Gastroesophageal sphincter (tissue), 4 donors: ENCODE measurements around the gene RANBP17. TPM values are rescaled to one million over a fixed set of nuclear protein-coding genes. Genes with fewer than 3 reads are reported as not detected.

Experiments used
- ATAC-seq: fragments of 150-250 bp; one replicate; pipeline ENCODE4 v1.9.1; 2016; ENCODE audit warnings: mild to moderate bottlenecking, moderate library complexity
- H3K27ac ChIP-seq, 4 donors: fragments of 200-600 bp; sonication (generic) in 3 of 4; 1 replicate in 3 of 4; 2 replicates in 1 of 4; pipeline ENCODE4 v1.5.1; 2016 to 2019
- H3K27me3 ChIP-seq: fragments of 200-600 bp; sonication (generic); one replicate; pipeline ENCODE4 v1.5.1; 2019
- H3K36me3 ChIP-seq, 2 donors: fragments of 200-600 bp; sonication (generic); one replicate each; pipeline ENCODE4 v1.5.1; 2019; ENCODE audit warnings: control low read depth in 1 of 2
- H3K4me1 ChIP-seq, 3 donors: fragments of 200-600 bp; sonication (generic); 1 replicate in 2 of 3; 2 replicates in 1 of 3; pipeline ENCODE4 v1.5.1; 2016 to 2019; ENCODE audit warnings: control low read depth in 2 of 3
- H3K4me3 ChIP-seq, 2 donors: fragments of 200-600 bp; sonication (generic); one replicate each; pipeline ENCODE4 v1.5.1; 2019; ENCODE audit warnings: mild to moderate bottlenecking in 1 of 2, moderate library complexity in 1 of 2
- H3K9me3 ChIP-seq, 3 donors: fragments of 200-600 bp; sonication (generic); one replicate each; pipeline ENCODE4 v1.5.1; 2017 to 2019; ENCODE audit warnings: control low read depth in 2 of 3
- CTCF ChIP-seq, 4 experiments: fragments of 200-600 bp in 2 of 4; fragments of 450-650 bp in 2 of 4; sonication (generic) in 1 of 4; IDR thresholded peaks; one replicate each; pipeline ENCODE4 v1.5.1; 2017 to 2019; ENCODE audit warnings: antibody characterized with exemption in 4 of 4, mild to moderate bottlenecking in 2 of 4, moderate library complexity in 2 of 4
- EP300 ChIP-seq: sonication (generic); formaldehyde crosslinking; IDR thresholded peaks from one replicate; pipeline ENCODE4 v1.6.1; 2017; ENCODE audit warnings: antibody characterized with exemption, mild to moderate bottlenecking
- POLR2A ChIP-seq, 2 donors: fragments of 450-650 bp; IDR thresholded peaks; one replicate each; pipeline ENCODE4 v1.6.1; 2017; ENCODE audit warnings: antibody characterized with exemption in 2 of 2, mild to moderate bottlenecking in 2 of 2, moderate library complexity in 1 of 2
- POLR2AphosphoS5 ChIP-seq: sonication (generic); formaldehyde crosslinking; IDR thresholded peaks from one replicate; pipeline ENCODE4 v1.6.1; 2017; ENCODE audit warnings: antibody characterized with exemption
- WGBS, 2 donors: methylation state at CpG; one replicate each; pipeline ENCODE4 v1.1.5; 2018; ENCODE audit warnings: low coverage in 1 of 2; 5-methylcytosine and 5-hydroxymethylcytosine counted together
- total RNA-seq, 4 donors: library from RNA; depleted of rRNA; stranded (reverse); fragments of >200 nt; gene quantifications; one replicate each; pipeline ENCODE4 v1.1.0, GENCODE V29; 2016

RANBP17 gene
- total RNA-seq, 4 donors from 2014 or later = 7.7 to 21.7 (median 13.8) TPM

DNA sequence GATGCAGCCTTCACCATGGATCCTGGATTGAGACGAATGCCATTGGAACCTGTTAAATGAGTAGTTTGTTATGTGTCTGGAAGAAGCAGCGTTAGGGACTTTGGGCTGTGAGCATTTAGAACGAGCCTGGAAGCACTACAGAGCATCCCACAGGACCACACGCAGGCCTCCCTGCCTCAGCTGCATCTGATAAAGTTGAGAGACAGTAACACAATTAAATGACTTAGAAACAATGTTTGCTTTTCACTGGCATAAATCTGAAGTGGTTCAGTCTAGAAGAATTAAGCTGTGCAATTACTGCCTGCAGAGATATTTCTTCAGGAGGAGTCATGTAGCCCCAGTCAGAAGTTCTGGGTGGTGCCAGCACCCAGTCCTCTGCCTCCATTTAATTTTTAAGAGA, 437.4 kb downstream of the RANBP17 start:
- WGBS, 2 donors = 88 to 89% methylated on average over 4 of the region's 4 CpGs
- Histone ChIP-seq H3K27me3 (peaks cover 5% of the 10 kb centered on the region), H3K9me3 (no peaks in the 10 kb centered on the region), H3K27ac (no peak overlapping the region), H3K36me3 (peaks cover 0 to 4% of the 10 kb centered on the region in 2 donors), H3K4me1 (no peaks in the 10 kb centered on the region), H3K4me3 (no peak overlapping the region)
- no peak for TF ChIP-seq CTCF (IDR thresholded peaks at IDR 0.05)
- no peak for TF ChIP-seq EP300
- TF ChIP-seq POLR2AphosphoS5 = no peak
- no peak for TF ChIP-seq POLR2A (IDR thresholded peaks at IDR 0.05)
- ATAC-seq = no peak

GRCh38 chr5:171299851-171300250, 438.0 kb downstream of the RANBP17 start:
- Histone ChIP-seq H3K9me3 (no peaks in the 10 kb centered on the region), H3K36me3 (peaks cover 0 to 4% of the 10 kb centered on the region in 2 donors), H3K4me1 (no peaks in the 10 kb centered on the region), H3K4me3 (no peak overlapping the region), H3K27ac (no peak overlapping the region), H3K27me3 (peaks cover 11% of the 10 kb centered on the region)
- WGBS, 2 donors = 95 to 100% methylated on average over 1 to 2 of the region's 2 CpGs
- TF ChIP-seq POLR2AphosphoS5 = no peak
- TF ChIP-seq EP300 = no peak
- TF ChIP-seq CTCF (IDR thresholded peaks at IDR 0.05) = no peak
- TF ChIP-seq POLR2A (IDR thresholded peaks at IDR 0.05) = no peak
- no peak for ATAC-seq

GRCh38 chr5:171300358-171300757, 438.5 kb downstream of the RANBP17 start:
- Histone ChIP-seq H3K4me1 (no peaks in the 10 kb centered on the region), H3K27ac (no peak overlapping the region), H3K4me3 (no peak overlapping the region), H3K9me3 (no peaks in the 10 kb centered on the region), H3K27me3 (peaks cover 16% of the 10 kb centered on the region), H3K36me3 (peaks cover 0 to 4% of the 10 kb centered on the region in 2 donors)
- no peak for ATAC-seq
- no peak for TF ChIP-seq CTCF (IDR thresholded peaks at IDR 0.05)
- no peak for TF ChIP-seq POLR2A (IDR thresholded peaks at IDR 0.05)
- TF ChIP-seq EP300 = no peak
- no peak for TF ChIP-seq POLR2AphosphoS5
- WGBS, 2 donors = 96% methylated on average over 3 of the region's 7 CpGs; no CpG with 5 or more reads in 1 of the 2 donors

DNA sequence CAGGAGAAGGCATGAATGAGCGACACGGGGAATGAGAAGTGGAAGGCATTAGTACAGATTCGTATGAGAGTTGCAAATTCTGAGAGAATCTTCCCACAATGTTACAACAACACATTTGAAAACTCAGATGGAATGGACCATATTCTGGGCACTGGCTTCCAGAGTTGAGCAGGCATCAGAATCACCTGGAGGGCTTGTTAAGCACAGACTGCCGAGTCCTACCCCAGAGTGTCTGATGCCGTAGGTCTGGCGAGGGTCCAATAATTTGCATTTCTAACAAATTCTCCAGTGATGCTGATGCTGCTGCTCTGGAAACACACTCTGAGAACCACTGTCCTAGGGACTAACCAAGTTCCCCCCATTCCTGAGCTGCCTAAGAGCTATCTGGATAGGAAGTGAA, 444.3 kb downstream of the RANBP17 start:
- WGBS, 2 donors = 43 to 80% methylated on average over 2 to 5 of the region's 6 CpGs
- peaks cover 74% of the 10 kb centered on the region for H3K27me3 ChIP-seq
- H3K36me3 ChIP-seq = no peaks in the 10 kb centered on the region
- TF ChIP-seq POLR2AphosphoS5 = no peak
- TF ChIP-seq POLR2A (IDR thresholded peaks at IDR 0.05) = no peak
- no peak for TF ChIP-seq CTCF (IDR thresholded peaks at IDR 0.05)
- no peak for TF ChIP-seq EP300
- peaks cover 0 to 33% (median 16%) of the 10 kb centered on the region in 3 donors for H3K4me1 ChIP-seq
- ATAC-seq = no peak
- no peaks in the 10 kb centered on the region for H3K9me3 ChIP-seq
- H3K27ac ChIP-seq = no peak overlapping the region
- no peak overlapping the region for H3K4me3 ChIP-seq

DNA sequence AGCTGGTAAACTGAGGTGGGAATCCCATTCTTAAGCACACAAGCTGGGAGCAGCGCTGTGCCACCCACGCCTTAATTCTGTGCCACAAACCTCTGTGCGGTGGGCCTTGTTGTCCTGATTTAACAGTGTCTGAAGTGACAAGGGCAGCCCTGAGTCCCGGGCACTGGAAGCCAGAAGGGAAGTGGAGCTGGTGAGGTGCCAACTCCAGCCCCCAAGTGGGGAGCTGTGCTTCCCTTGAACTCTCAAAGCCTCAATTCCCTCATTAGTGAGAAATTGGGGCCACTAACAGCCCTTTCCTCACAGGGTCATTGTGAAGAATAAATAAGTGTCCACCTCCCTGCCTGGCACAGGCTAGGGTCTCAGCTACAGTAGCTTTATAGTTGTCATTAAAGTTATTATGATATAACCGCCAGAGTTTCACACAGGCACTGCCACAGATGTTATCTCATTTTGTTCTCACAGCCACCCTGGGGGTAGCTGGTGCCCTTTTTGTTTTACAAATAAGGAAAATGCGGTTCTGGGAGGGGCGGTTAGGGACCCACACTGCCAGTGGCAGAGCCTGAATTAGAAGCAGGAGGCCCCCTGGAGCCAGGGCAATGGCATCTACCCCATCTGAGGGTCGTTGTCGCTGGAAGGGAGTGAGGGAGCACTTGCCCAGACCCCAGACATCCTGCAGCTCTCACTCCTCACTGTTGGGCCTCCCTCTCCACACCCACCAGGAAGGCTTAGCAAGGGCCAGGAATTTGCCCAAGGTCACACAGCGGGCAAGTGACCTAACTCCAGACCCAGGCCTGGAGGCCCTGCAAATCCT, 445.2 kb downstream of the RANBP17 start:
- Histone ChIP-seq H3K36me3 (no peaks in the 10 kb centered on the region), H3K4me1 (peaks cover 0 to 41% (median 24%) of the 10 kb centered on the region in 3 donors), H3K27me3 (peaks cover 83% of the 10 kb centered on the region), H3K9me3 (no peaks in the 10 kb centered on the region), H3K27ac (no peak overlapping the region), H3K4me3 (no peak overlapping the region)
- WGBS, 2 donors = 35 to 41% methylated on average over 4 to 5 of the region's 10 CpGs
- TF ChIP-seq EP300 = no peak
- ATAC-seq = no peak
